GM18499 (cell line): ENCODE data around the gene HIC1.
"Not testable (repeated sequence)": the region's sequence is repeated elsewhere in the genome, so short reads cannot be mapped to it uniquely, and the experiment has no call there.

Source experiments
- ATAC-seq: cut with Tn5 transposase; IDR thresholded peaks from one replicate; pipeline ENCODE4 v1.9.1; 2021; ENCODE audit warnings: moderate number of reproducible peaks; ENCODE audit not compliant: insufficient read depth, unreplicated experiment

The HIC1 gene

GRCh38 chr17:2054512-2055291 is at the start of gene HIC1:
HIC1 (plus strand) TSS chr17:2055103; CDS start chr17:2056691, 1,588 bp downstream.
- no peak for ATAC-seq

GRCh38 chr17:2008332-2009126 is 46.4 kb upstream of the HIC1 start:
- ATAC-seq: no peak

GRCh38 chr17:2009737-2010136 is 45.2 kb upstream of the HIC1 start:
- no peak for ATAC-seq

GRCh38 chr17:2011411-2012371 is 43.2 kb upstream of the HIC1 start:
- no peak for ATAC-seq

- ATAC-seq: no peak
These were observed 42.4 kb upstream of the HIC1 start for GRCh38 chr17:2012499-2012898.

GRCh38 chr17:2013220-2013993 is 41.5 kb upstream of the HIC1 start:
- ATAC-seq: not testable (repeated sequence)

- ATAC-seq: no peak
These were observed 40.9 kb upstream of the HIC1 start for GRCh38 chr17:2013994-2014317.

- ATAC-seq: no peak
These were observed 39.6 kb upstream of the HIC1 start for GRCh38 chr17:2015314-2015713.

GRCh38 chr17:2016494-2016893 is 38.4 kb upstream of the HIC1 start:
- ATAC-seq: no peak

- no peak for ATAC-seq
These were observed 37.5 kb upstream of the HIC1 start for GRCh38 chr17:2017274-2017941.

GRCh38 chr17:2018716-2019510 is 36.0 kb upstream of the HIC1 start:
- no peak for ATAC-seq

GRCh38 chr17:2019723-2020122 is 35.2 kb upstream of the HIC1 start:
- no peak for ATAC-seq

- ATAC-seq: no peak
These were observed 34.2 kb upstream of the HIC1 start for GRCh38 chr17:2020721-2021120.

- no peak for ATAC-seq
These were observed 32.2 kb upstream of the HIC1 start for GRCh38 chr17:2022647-2023240.

- ATAC-seq: no peak
These were observed 31.6 kb upstream of the HIC1 start for GRCh38 chr17:2023256-2023655.

GRCh38 chr17:2023692-2024571 is 31.0 kb upstream of the HIC1 start:
- no peak for ATAC-seq

GRCh38 chr17:2024572-2025219 is 30.2 kb upstream of the HIC1 start:
- ATAC-seq: no peak
